Testis (tissue), 2 donors: Measurements from ENCODE around the gene TASL.

Source experiments
- POLR2A ChIP-seq: fragments of 450-650 bp; IDR thresholded peaks from one replicate; pipeline ENCODE4 v1.6.1; 2017; ENCODE audit warnings: antibody characterized with exemption, mild to moderate bottlenecking, moderate library complexity
- TF ChIP-seq, protein P1 (sequence below), 3 experiments: fragments of 450-650 bp in 2 of 3; fragments of 200-600 bp in 1 of 3; sonication (generic) in 1 of 3; IDR thresholded peaks; one replicate each; pipeline ENCODE4 v1.5.1; 2016 to 2019; ENCODE audit warnings: antibody characterized with exemption in 3 of 3, mild to moderate bottlenecking in 2 of 3, moderate library complexity in 1 of 3

DNA sequence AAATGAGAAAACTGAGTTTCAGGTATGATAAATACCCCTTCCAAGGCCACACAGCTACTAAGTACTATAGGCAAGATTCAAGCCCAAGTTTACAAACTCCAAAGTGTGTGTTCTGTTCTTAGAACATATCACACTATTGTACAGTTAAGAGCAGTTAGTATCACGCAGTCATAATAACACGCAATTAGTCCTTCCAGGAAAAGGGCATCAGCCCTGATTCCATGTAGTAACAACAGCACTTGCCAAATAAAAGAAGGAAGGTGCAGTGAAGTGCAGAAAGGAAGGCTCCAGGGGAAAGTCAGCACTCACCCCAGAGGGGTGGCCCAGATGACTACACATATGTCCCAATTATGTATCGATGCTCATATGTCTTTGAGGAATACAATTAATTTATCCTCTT is 4.4 kb downstream of the TASL start:
- TF ChIP-seq, protein P1, sequence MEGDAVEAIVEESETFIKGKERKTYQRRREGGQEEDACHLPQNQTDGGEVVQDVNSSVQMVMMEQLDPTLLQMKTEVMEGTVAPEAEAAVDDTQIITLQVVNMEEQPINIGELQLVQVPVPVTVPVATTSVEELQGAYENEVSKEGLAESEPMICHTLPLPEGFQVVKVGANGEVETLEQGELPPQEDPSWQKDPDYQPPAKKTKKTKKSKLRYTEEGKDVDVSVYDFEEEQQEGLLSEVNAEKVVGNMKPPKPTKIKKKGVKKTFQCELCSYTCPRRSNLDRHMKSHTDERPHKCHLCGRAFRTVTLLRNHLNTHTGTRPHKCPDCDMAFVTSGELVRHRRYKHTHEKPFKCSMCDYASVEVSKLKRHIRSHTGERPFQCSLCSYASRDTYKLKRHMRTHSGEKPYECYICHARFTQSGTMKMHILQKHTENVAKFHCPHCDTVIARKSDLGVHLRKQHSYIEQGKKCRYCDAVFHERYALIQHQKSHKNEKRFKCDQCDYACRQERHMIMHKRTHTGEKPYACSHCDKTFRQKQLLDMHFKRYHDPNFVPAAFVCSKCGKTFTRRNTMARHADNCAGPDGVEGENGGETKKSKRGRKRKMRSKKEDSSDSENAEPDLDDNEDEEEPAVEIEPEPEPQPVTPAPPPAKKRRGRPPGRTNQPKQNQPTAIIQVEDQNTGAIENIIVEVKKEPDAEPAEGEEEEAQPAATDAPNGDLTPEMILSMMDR (IDR thresholded peaks at IDR 0.05) = no peak
- no peak for TF ChIP-seq POLR2A
